K562 (cell line): ENCODE data around the gene EEF1A1. TPM values are rescaled to one million over a fixed set of nuclear protein-coding genes. Genes with fewer than 3 reads are reported as not detected.

Source experiments
- ARHGAP35 ChIP-seq: fragments of 450-650 bp; IDR thresholded peaks from 2 replicates; pipeline ENCODE4 v1.6.1; 2018; ENCODE audit not compliant: partially characterized antibody
- CEBPB ChIP-seq: fragments of 450-650 bp; IDR thresholded peaks from 2 replicates; pipeline ENCODE4 v1.6.1; 2016; ENCODE audit warnings: missing genetic modification characterization, missing compliant biosample characterization
- COPS2 ChIP-seq: fragments of 450-650 bp; conservative IDR thresholded peaks from 2 replicates; pipeline ENCODE4 v1.6.1; 2016; ENCODE audit warnings: mild to moderate bottlenecking, moderate library complexity
- EP400 ChIP-seq: fragments of 450-650 bp; IDR thresholded peaks from 2 replicates; pipeline ENCODE4 v1.6.1; 2017; ENCODE audit warnings: antibody characterized with exemption, mild to moderate bottlenecking, moderate library complexity
- ESRRA ChIP-seq: fragments of 450-650 bp; IDR thresholded peaks from 2 replicates; pipeline ENCODE4 v1.6.1; 2014; ENCODE audit warnings: low read depth, mild to moderate bottlenecking, moderate library complexity, borderline replicate concordance
- ESRRB ChIP-seq: fragments of 250-450 bp; sonication (Bioruptor Pico); IDR thresholded peaks from 2 replicates; pipeline ENCODE4 v1.5.0; 2020; ENCODE audit warnings: mild to moderate bottlenecking, moderate library complexity, borderline replicate concordance
- ETV1 ChIP-seq: fragments of 450-650 bp; conservative IDR thresholded peaks from 2 replicates; pipeline ENCODE4 v1.6.1; 2016; ENCODE audit warnings: missing genetic modification characterization, control low read depth, low read depth, missing compliant biosample characterization
- FOXJ2 ChIP-seq: fragments of 200-800 bp; sonication (Bioruptor generic); IDR thresholded peaks from 2 replicates; pipeline ENCODE4 v1.6.1; 2016; ENCODE audit warnings: missing genetic modification characterization, missing compliant biosample characterization
- HCFC1 ChIP-seq: IDR thresholded peaks from 2 replicates; pipeline ENCODE4 v1.6.1; 2012; ENCODE audit warnings: low read depth, low read length, improper control_type of control experiment
- HDAC3 ChIP-seq: fragments of 450-650 bp; IDR thresholded peaks from 2 replicates; pipeline ENCODE4 v1.6.1; 2018; ENCODE audit warnings: borderline replicate concordance, mild to moderate bottlenecking, moderate library complexity; ENCODE audit not compliant: partially characterized antibody
- HNRNPLL ChIP-seq: fragments of 200-400 bp; formaldehyde crosslinking; IDR thresholded peaks from 2 replicates; pipeline ENCODE4 v1.6.1; 2017; ENCODE audit warnings: low read length, low read depth, mild to moderate bottlenecking; ENCODE audit not compliant: poor library complexity, severe bottlenecking
- LARP7 ChIP-seq: fragments of 450-650 bp; IDR thresholded peaks from 2 replicates; pipeline ENCODE4 v1.6.1; 2016
- MAZ ChIP-seq, 2 experiments: fragments of 450-650 bp in 1 of 2; sonication (generic) in 1 of 2; formaldehyde crosslinking; IDR thresholded peaks in 1 of 2; conservative IDR thresholded peaks in 1 of 2; 2 replicates each; pipeline versions ENCODE4 v1.4.0 to v1.5.0; 2020; ENCODE audit warnings: mild to moderate bottlenecking in 1 of 2, missing genetic modification reagents in 1 of 2
- MCM3 ChIP-seq: fragments of 450-650 bp; IDR thresholded peaks from 2 replicates; pipeline ENCODE4 v1.6.1; 2016
- NR1H2 ChIP-seq: sonication (generic); formaldehyde crosslinking; IDR thresholded peaks from 2 replicates; pipeline ENCODE4 v1.4.0; 2020; ENCODE audit warnings: mild to moderate bottlenecking, missing genetic modification reagents
- POLR2AphosphoS5 ChIP-seq: IDR thresholded peaks from 2 replicates; pipeline ENCODE4 v1.6.1; 2011; ENCODE audit warnings: mild to moderate bottlenecking, low read depth, low read length, moderate library complexity; ENCODE audit not compliant: control insufficient read depth, insufficient read depth
- SMARCB1 ChIP-seq: IDR thresholded peaks from 2 replicates; pipeline ENCODE4 v1.6.1; 2011; ENCODE audit warnings: improper control_type of control experiment, low read depth; ENCODE audit not compliant: insufficient read length
- SP1 ChIP-seq: sonication (generic); formaldehyde crosslinking; IDR thresholded peaks from 2 replicates; pipeline ENCODE4 v1.8.1; 2022; ENCODE audit warnings: mild to moderate bottlenecking, missing genetic modification reagents
- SRSF9 ChIP-seq: fragments of 200-400 bp; formaldehyde crosslinking; IDR thresholded peaks from 2 replicates; pipeline ENCODE4 v1.6.1; 2017; ENCODE audit warnings: low read depth, low read length, borderline replicate concordance
- ZFX ChIP-seq: sonication (generic); formaldehyde crosslinking; IDR thresholded peaks from 2 replicates; pipeline ENCODE4 v1.8.0; 2022; ENCODE audit warnings: mild to moderate bottlenecking, missing genetic modification reagents, moderate library complexity
- ZNF134 ChIP-seq: fragments of 250-450 bp; sonication (Bioruptor Pico); conservative IDR thresholded peaks from 2 replicates; pipeline ENCODE4 v1.4.0; 2020
- ZNF224 ChIP-seq: sonication (generic); formaldehyde crosslinking; IDR thresholded peaks from 2 replicates; pipeline ENCODE4 v1.8.0; 2022; ENCODE audit warnings: mild to moderate bottlenecking, missing genetic modification reagents
- ZNF263 ChIP-seq: sonication (generic); formaldehyde crosslinking; IDR thresholded peaks from 2 replicates; pipeline ENCODE4 v1.8.0; 2022; ENCODE audit warnings: mild to moderate bottlenecking, missing genetic modification reagents, borderline replicate concordance
- ZNF76 ChIP-seq: fragments of 250-450 bp; sonication (Bioruptor Pico); IDR thresholded peaks from 2 replicates; pipeline ENCODE4 v1.4.0; 2020; ENCODE audit warnings: mild to moderate bottlenecking, moderate library complexity, borderline replicate concordance
- polyA plus RNA-seq, 8 experiments: library from polyadenylated mRNA; depleted of rRNA in 4 of 8; stranded (reverse) in 5 of 8; unstranded in 3 of 8; fragments of >200 nt; fragmentation: Nextera tagmentation in 2 of 8; fragmentation: Illumina TruSeq in 1 of 8; extraction: Ambion mirVana in 2 of 8; extraction: Trizol in 1 of 8; gene quantifications; 2 replicates each; pipeline versions ENCODE4 v1.2.1 to v1.2.3, GENCODE V29; 2011 to 2014; ENCODE audit warnings: inconsistent platforms in 1 of 8, missing spikeins in 1 of 8
- total RNA-seq, 7 experiments: library from RNA; depleted of rRNA in 6 of 7; stranded (reverse); fragments of >200 nt in 6 of 7; fragmentation: Illumina TruSeq in 2 of 7; extraction: Trizol in 2 of 7; gene quantifications; 2 replicates each; pipeline versions ENCODE4 v1.2.1 to v1.2.3, GENCODE V29; 2011 to 2021; ENCODE audit warnings: low replicate concordance in 1 of 7
- TF ChIP-seq, protein P1 (sequence below): IDR thresholded peaks from 3 replicates; pipeline ENCODE4 v1.6.1; 2011; ENCODE audit warnings: borderline replicate concordance, mild to moderate bottlenecking, moderate library complexity; ENCODE audit not compliant: insufficient read length; ENCODE audit errors: extremely low read depth
- TF ChIP-seq, protein P2 (sequence below): fragments of 250-450 bp; sonication (Bioruptor Pico); IDR thresholded peaks from 2 replicates; pipeline ENCODE4 v1.5.1; 2021; ENCODE audit warnings: mild to moderate bottlenecking

EEF1A1 gene
- total and polyA plus RNA-seq, 9 of the 15 experiments (the other 6 are each of a cell fraction or from before 2014, with no cell fraction given) = 6,453 to 17,323 (median 11,082) TPM

DNA sequence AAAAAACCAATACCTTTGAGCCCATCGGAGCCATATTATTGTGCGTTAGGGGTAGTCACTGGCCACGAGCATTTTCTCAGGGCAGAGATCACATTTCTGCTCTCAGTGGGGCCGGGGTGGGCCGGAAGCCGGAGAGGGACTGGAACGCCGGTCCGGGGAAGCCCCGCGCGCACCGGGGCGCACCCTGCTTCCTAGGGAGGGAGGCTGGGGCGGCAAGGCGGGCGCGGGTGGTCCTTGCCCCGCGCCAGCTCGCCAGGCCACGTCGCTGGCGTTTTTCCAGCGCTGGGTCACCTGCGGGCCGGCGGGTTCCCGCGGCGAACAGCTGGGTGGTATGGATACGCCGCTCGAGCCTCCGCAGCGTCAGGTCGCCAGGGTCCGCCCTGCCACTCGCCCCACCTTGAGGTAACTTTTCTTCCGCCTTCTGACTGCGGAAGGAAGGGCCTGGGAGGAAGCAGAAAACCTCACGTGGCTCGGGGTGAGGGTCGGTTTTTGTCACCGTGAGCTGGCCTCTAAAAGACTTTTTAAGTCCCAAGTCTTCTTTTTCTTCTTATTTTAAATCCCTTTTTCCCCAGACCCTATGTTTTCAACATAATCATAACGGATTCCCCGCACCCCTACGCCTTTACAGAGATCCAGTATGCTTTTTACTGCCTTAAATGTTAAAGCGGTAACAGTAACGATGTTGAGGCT is 2.7 kb upstream of the EEF1A1 start (continued):
- TF ChIP-seq, protein P1, sequence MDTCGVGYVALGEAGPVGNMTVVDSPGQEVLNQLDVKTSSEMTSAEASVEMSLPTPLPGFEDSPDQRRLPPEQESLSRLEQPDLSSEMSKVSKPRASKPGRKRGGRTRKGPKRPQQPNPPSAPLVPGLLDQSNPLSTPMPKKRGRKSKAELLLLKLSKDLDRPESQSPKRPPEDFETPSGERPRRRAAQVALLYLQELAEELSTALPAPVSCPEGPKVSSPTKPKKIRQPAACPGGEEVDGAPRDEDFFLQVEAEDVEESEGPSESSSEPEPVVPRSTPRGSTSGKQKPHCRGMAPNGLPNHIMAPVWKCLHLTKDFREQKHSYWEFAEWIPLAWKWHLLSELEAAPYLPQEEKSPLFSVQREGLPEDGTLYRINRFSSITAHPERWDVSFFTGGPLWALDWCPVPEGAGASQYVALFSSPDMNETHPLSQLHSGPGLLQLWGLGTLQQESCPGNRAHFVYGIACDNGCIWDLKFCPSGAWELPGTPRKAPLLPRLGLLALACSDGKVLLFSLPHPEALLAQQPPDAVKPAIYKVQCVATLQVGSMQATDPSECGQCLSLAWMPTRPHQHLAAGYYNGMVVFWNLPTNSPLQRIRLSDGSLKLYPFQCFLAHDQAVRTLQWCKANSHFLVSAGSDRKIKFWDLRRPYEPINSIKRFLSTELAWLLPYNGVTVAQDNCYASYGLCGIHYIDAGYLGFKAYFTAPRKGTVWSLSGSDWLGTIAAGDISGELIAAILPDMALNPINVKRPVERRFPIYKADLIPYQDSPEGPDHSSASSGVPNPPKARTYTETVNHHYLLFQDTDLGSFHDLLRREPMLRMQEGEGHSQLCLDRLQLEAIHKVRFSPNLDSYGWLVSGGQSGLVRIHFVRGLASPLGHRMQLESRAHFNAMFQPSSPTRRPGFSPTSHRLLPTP = no peak
- no peak for TF ChIP-seq HDAC3
- no peak for TF ChIP-seq ZNF224 (CRISPR knock-in tag)
- no peak for TF ChIP-seq CEBPB
- no peak for TF ChIP-seq ZNF76 (CRISPR knock-in tag)
- TF ChIP-seq NR1H2 = 0 out of 2 replicates have a peak, but pooled peaks have one; percentile 39
- TF ChIP-seq, protein P2, sequence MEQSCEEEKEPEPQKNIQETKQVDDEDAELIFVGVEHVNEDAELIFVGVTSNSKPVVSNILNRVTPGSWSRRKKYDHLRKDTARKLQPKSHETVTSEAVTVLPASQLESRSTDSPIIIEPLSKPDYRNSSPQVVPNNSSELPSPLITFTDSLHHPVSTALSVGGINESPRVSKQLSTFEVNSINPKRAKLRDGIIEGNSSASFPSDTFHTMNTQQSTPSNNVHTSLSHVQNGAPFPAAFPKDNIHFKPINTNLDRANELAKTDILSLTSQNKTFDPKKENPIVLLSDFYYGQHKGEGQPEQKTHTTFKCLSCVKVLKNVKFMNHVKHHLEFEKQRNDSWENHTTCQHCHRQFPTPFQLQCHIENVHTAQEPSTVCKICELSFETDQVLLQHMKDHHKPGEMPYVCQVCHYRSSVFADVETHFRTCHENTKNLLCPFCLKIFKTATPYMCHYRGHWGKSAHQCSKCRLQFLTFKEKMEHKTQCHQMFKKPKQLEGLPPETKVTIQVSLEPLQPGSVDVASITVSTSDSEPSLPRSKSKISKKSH (CRISPR knock-in tag) = no peak
- TF ChIP-seq ZFX (CRISPR knock-in tag) = peak; percentile 91
- no peak for TF ChIP-seq SMARCB1
- TF ChIP-seq HNRNPLL = peak; percentile 45
- peak; percentile 53; the same call in 1 of the 2 replicates for TF ChIP-seq ZNF263 (CRISPR knock-in tag)
- TF ChIP-seq SP1 = peak; percentile 27; the same call in 1 of the 2 replicates
- TF ChIP-seq MCM3 = no peak
- no peak for TF ChIP-seq FOXJ2 (tag)
- TF ChIP-seq COPS2 = no peak
- TF ChIP-seq LARP7 = no peak
- no peak; the same call in none of the 2 replicates for TF ChIP-seq HCFC1
- TF ChIP-seq ETV1 (tag) = peak; percentile 63
- TF ChIP-seq ESRRB = no peak
- peak in 1 of 2 experiments; percentile 86 for TF ChIP-seq MAZ (CRISPR knock-in tag; conservative IDR thresholded peaks at IDR 0.05 in 1 of 2, IDR thresholded peaks at IDR 0.05 in 1 of 2)
- no peak for TF ChIP-seq ZNF134 (CRISPR knock-in tag)
- peak; percentile 92 for TF ChIP-seq EP400
- no peak for TF ChIP-seq SRSF9
- peak; percentile 83 for TF ChIP-seq POLR2AphosphoS5
- TF ChIP-seq ESRRA = no peak
- TF ChIP-seq ARHGAP35 = no peak
